NCI-H187 (cell line): ENCODE data around the gene C17orf113.
"Not testable (repeated sequence)": the region's sequence is repeated elsewhere in the genome, so short reads cannot be mapped to it uniquely, and the experiment has no call there.

Source experiments
- DNase-seq, 2 experiments: peaks; one replicate each; lab custom pipeline; 2025; lab: John Stamatoyannopoulos, UW

C17orf113 gene

DNA sequence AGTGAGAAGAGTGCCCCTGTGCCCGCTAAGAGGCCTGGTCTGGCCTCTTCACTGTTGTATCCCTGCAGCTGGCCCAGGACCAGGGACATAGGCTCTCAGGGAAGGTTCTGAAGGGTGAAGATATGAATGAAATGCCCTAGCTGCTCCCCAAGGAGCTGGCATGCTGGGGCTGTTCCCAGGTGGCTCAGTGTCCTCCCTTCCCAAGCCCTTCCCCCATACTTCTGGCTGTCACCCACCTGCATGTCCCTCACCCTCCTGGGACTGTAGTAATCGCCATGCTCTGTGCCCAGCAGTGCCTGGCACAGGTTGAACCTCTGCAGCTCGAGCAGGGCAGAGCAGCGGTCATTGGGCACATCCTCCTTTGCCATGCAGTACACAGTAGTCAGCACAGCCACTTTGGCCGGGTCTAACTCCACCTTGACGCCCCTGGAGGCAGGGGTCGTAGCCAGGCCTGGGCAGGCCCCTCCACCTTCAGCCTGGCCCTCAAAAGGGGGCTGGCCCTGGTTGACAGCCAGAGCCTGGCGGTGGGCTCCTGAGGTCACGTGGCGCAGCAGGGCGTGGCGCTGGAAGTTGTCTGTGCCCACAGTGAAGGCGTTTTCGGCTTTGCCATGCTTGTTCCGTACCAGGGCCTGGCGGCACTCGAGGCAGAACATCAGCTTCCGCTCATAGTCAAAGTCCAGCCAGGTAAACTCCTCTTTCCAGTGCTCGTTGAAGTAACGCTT is 7.6 kb downstream of the C17orf113 start:
- no peak for DNase-seq

GRCh38 chr17:42041619-42042018 is 8.8 kb downstream of the C17orf113 start:
- DNase-seq, result no peak

DNA sequence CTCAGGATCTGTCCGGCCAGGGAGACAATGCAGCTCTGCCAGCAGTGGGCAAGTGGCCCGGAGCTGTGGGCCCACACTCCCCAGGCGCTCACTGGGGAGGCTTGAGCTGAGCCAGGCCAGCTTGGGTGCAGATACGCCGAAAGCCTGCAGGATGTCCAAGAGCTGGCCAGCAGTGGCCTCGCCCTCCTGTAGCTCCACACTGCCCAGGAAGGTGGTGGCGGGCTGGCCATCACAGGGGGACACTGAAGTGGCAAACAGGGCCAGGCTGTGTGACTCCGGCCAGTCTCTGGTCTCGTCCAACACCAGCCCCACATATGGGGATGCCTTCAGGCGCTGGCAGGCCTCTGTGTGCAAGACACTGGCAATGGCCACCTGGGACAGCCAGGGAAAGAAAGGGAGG is 9.6 kb downstream of the C17orf113 start:
- no peak for DNase-seq

- DNase-seq, result no peak
These were observed 10.3 kb downstream of the C17orf113 start for GRCh38 chr17:42039794-42040763.

DNA sequence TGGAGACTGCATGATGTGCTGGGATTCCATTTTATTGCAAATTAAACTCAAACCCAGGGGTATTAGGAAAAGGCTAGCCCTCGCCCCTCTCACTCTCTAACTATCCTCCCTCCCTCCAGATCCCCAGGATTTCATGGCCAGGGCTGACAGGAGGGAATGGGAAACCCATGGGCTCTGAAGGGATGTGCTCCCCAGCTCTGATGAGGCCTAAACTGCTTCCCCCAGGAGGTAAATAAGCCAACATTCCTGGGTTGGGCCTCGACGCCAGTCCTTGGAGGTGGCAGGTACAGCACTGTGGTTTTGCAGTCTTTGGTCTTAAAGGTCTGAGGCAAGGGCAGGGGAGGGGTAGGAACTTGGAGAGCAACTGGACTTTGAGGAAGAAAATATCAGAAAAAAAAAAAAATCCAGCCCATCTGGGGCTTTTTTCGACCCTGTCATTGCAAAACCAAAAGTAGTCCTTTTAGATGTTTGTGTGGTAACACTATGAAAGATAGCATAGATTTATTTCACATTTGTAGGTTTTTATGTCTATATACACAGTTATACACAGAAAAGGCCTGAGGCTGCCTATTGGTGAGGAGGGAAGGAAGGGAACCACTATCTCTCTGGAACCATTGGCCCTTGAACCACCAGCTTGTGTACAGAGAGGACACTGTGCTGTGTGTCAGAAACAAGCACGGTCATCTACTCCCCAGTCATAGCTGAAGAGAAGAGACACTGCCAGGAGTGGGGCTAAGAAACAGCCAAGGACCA is 12.0 kb downstream of the C17orf113 start:
- DNase-seq, result no peak

DNA sequence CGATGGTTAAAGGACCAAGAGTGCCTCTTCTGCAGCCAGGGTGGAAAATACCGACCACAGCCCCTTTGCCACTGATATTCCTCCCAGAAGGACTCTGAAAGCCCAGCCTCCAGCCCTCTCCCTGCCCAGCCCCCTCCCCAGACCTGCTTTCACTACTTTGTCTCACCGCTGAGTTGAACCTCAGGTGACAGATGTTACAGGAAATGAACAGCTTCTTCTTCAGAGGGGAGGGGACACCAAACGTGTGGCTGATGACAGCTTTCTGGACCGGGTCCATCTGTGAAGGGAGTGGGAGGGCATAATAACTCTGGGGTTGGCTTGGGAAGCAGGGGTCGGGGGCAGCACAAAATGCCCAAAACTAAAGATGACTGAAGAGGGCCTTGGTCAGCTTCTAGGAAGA is 16.3 kb downstream of the C17orf113 start:
- no peak for DNase-seq

DNA sequence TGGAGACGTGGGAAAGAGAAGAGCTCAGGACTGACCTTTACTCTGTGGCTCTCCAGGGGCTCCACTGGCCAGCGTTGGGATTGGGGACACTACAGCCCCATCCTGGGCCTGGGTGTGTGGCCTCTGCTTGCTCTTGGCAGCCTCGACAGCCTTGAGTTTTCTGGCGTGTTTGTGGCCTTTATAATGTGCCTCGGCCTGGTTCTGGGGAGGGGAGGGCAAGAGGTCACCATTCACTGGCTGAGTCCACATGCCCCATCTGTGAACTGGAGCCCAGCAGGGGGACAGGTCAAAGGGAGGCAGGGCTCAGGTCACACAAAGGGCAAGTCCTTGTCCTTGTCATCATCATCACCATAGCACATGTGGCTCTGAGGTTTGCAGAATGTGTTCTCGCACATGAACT is 18.8 kb downstream of the C17orf113 start:
- DNase-seq, result no peak

DNA sequence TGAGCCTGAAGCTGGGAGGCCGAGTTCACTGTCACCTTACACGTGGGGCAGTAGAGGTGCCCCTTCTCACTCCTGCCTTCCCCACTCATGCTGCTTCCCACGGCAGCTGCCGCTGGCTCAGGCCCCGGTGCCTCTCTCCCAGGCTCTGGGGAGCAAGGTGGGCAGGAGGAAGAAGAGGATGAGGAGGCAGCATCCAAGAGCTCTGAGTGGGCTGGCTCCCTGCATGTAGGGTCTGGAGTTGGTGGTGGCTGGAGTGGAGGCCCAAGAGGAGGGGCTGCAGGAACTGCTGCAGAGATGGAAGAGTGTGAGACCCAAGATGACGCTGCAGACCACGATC is 21.6 kb downstream of the C17orf113 start:
- no peak for DNase-seq

DNA sequence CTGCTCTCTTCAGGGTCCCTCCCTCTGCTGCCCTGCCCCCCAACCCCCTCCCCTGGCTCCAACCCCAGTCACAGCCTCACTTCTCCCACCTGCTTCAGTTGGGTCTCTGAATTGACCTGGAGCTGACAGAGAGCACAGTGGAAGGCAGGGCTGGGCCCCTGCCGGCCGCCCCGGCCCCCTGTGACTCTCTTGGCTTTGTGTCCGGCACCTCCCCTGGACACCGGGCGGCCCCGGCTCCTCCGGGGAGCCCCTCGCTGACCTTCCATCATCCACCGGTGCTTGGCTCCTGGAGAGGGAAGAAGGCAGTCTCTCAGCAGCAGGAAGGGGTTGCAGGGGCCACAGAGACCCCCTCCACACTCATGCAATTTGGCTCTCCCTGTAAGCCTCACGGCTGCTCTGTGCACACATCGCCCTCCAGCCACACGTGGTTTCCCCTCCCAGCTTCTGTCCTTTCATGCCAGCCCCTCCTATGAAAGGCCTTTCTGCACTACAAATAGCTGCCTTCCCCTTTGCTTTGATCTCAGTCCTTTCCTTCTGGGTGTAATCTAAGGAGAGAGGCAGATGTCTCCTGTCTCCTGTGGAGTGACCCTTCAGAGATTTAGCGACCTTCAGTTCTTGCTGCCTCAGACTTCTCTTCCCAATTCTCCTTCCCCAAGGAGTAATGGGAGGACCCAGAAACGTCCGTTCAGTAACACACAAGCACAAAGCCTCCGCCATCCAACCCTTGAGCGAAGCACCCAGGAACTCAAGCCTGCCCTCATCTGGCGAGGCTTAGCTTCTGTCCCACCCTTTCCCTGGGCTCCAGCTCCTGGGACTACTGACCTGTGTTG is 22.2 kb downstream of the C17orf113 start:
- no peak for DNase-seq

- no peak for DNase-seq
These were observed 22.9 kb downstream of the C17orf113 start for GRCh38 chr17:42027590-42027889.

GRCh38 chr17:42026857-42027589 is 23.4 kb downstream of the C17orf113 start:
- DNase-seq, result no peak

GRCh38 chr17:42025936-42026335 is 24.5 kb downstream of the C17orf113 start:
- DNase-seq, result no peak

DNA sequence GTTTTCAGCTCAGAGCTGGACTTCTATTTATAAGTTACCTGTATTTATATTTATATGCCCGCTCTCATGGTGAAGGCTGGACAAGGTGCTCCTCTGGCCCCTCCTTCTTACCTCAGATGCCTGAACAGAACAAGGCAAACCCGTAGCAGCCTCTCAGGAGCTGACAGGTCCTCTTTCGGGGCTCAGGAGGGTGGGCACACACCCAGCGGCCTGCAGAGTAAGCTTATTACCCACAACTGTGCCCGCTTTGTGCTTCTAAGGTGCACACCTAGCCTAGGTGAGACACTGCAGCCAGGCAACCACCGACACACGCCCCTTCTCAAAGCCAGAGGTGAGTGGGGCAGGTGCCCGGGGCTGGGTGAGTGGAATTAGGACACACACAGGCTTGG is 25.2 kb downstream of the C17orf113 start:
- no peak for DNase-seq

DNA sequence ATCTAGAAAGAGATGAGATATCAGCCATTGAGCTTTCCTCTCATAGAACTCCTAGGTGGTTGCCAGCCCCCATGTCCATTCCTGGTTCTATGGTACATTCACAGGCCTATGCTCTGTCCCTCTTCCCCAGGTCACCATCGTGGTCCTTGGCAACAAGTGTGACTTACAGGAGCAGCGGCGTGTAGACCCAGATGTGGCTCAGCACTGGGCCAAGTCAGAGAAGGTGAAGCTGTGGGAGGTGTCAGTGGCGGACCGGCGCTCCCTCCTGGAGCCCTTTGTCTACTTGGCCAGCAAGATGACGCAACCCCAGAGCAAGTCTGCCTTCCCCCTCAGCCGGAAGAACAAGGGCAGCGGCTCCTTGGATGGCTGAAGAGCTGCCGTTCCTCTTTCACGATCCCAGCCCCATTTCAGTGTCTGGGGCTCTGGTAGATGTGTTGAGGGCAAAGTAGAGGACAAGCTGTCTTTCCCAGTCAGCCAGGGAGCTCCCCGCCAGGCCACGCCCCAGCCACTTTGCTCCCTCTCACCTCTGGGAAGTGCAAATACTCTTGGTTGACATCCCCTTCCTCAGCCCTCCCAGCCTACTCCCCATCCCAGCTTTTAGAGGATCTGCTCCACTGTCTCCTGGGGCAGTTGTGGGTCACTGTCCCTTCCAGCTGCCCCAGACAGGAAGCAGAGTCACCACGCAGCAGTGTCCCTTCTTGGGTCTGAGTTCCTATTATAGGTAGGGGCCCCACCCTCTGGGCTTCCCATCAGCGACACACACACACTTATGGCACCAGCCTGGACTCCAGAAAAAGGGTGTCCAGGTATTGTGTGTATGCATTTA is 26.7 kb downstream of the C17orf113 start:
- DNase-seq, result no peak

- DNase-seq, result not testable (repeated sequence)
These were observed 29.6 kb downstream of the C17orf113 start for GRCh38 chr17:42020845-42021244.

GRCh38 chr17:42019509-42020404 is 30.6 kb downstream of the C17orf113 start, which contains the start of gene NKIRAS2:
Gene NKIRAS2, plus strand, starts transcription at chr17:42020090. Its CDS starts 1,488 bp downstream, at chr17:42021578.
- DNase-seq, result peak; percentile 75 to 84

- no peak for DNase-seq
These were observed 31.4 kb downstream of the C17orf113 start for GRCh38 chr17:42018988-42019387.

GRCh38 chr17:42018339-42018738 is 32.1 kb downstream of the C17orf113 start:
- no peak for DNase-seq

- DNase-seq, result no peak
These were observed 32.6 kb downstream of the C17orf113 start for GRCh38 chr17:42017866-42018200.
